GM12873 (cell line): Measurements from ENCODE around the gene TUFT1.

Experiments used
- TF ChIP-seq, protein P1 (sequence below): IDR thresholded peaks from 2 replicates; pipeline ENCODE4 v1.5.1; 2012; ENCODE audit warnings: low read depth, mild to moderate bottlenecking, moderate library complexity, low read length, control low read depth; ENCODE audit not compliant: insufficient read depth; ENCODE audit errors: missing control alignments

TUFT1 gene

DNA sequence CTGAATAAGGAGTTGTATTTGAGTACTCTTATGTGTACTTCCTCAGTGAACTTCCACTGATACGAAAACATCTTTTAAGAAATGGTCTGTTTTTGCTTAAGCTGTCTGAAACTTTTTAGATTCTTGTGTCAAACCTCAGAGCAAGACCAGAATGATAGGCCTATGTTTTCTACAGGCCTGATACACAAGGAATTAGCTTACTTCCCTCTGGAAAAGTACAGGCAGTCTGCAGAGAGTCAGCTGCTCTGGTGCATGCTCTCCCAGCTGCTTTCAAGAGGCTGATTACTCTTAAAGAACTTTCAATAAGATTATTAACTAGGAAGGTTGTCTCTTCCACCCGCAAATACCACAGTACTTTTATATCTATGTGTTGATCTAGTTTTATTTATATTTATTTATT is 81.2 kb downstream of the TUFT1 start:
- TF ChIP-seq, protein P1, sequence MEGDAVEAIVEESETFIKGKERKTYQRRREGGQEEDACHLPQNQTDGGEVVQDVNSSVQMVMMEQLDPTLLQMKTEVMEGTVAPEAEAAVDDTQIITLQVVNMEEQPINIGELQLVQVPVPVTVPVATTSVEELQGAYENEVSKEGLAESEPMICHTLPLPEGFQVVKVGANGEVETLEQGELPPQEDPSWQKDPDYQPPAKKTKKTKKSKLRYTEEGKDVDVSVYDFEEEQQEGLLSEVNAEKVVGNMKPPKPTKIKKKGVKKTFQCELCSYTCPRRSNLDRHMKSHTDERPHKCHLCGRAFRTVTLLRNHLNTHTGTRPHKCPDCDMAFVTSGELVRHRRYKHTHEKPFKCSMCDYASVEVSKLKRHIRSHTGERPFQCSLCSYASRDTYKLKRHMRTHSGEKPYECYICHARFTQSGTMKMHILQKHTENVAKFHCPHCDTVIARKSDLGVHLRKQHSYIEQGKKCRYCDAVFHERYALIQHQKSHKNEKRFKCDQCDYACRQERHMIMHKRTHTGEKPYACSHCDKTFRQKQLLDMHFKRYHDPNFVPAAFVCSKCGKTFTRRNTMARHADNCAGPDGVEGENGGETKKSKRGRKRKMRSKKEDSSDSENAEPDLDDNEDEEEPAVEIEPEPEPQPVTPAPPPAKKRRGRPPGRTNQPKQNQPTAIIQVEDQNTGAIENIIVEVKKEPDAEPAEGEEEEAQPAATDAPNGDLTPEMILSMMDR, result no peak

DNA sequence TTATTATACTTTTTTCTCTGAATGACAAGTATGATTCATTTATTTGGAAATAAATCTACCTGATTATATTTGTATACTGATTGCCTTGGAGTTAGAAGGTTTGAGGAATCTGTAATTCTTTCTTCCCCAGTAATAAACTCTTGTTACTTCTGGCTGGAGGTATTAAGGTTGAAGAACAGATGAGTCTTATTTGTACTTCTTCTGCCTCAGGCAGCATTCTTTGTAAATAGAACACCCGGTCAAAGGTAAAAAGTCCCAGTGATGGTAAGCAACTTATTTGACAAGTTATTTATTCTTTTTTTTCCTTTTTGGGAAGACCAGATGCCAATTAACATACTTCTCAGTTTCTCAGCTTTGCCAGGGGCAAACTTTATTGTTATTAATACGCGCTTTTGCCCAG is 84.7 kb downstream of the TUFT1 start:
- TF ChIP-seq, protein P1, result no peak

DNA sequence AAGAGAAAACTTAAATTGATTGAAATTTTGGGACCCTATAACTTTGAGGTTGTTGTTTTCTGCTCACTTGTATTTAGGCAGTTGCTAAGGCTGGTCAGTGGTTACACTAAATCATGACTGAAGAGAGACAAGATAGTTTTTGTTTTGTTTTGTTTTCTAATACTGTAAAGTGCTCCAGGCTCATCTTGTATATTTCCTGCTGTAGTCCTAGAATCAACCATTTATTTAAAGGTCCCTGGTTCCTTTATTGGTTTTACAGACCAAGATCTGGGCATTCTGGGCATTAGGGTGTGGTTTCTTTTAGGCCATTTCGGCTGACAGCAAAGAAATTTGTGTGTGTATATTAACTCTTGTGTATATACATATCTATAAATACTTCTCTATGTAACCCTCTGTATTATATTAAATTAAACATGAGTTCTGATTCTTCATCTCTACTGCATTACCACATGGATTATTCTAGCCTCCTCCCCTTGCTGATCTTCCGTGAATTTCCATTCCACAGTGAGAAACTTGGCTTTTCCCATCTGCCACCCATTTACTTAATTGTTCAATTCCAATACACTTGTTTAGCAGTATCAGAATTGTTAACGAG is 86.7 kb downstream of the TUFT1 start:
- TF ChIP-seq, protein P1, result no peak

DNA sequence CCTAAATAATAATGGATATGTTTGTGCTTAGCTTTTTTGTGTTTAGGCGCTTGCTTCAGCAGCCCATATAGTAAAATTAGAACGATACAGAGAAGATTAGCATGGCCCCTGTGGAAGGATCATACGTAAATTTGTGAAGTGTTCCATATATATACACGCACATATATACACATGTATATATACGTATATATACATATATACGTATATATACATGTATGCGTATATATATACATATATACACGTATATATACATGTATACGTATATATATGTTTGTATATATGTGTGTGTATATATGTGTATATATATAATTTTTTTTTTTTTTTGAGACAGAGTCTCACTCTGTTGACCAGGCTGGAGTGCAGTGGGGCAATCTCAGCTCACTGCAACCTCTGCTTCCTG is 89.2 kb downstream of the TUFT1 start:
- TF ChIP-seq, protein P1, result no peak
